Liver (tissue), 3 donors: Measurements from ENCODE around the gene PLA2G6.

Source experiments
- ATF3 ChIP-seq: IDR thresholded peaks from 2 replicates; pipeline ENCODE4 v1.6.1; 2016; ENCODE audit warnings: antibody characterized with exemption
- GABPA ChIP-seq, 2 donors: IDR thresholded peaks in 1 of 2; conservative IDR thresholded peaks in 1 of 2; 2 replicates each; pipeline ENCODE4 v1.6.1; 2016; ENCODE audit warnings: antibody characterized with exemption in 2 of 2, mild to moderate bottlenecking in 1 of 2, moderate library complexity in 1 of 2
- JUND ChIP-seq, 2 donors: IDR thresholded peaks; 2 replicates each; pipeline ENCODE4 v1.6.1; 2016; ENCODE audit warnings: antibody characterized with exemption in 2 of 2
- YY1 ChIP-seq: IDR thresholded peaks from 2 replicates; pipeline ENCODE4 v1.6.1; 2016; ENCODE audit warnings: antibody characterized with exemption, mild to moderate bottlenecking
- TF ChIP-seq, protein P1 (sequence below): fragments of 150-350 bp; IDR thresholded peaks from 2 replicates; pipeline ENCODE4 v1.5.1; 2017; ENCODE audit warnings: improper control_type of control experiment, low read depth, low read length; ENCODE audit not compliant: missing input control
- donor health status: healthy.
- donor health status: healthy.

GRCh38 chr22:38215156-38216038 is 33.8 kb upstream of the PLA2G6 start:
- no peak for TF ChIP-seq ATF3
- TF ChIP-seq, protein P1, sequence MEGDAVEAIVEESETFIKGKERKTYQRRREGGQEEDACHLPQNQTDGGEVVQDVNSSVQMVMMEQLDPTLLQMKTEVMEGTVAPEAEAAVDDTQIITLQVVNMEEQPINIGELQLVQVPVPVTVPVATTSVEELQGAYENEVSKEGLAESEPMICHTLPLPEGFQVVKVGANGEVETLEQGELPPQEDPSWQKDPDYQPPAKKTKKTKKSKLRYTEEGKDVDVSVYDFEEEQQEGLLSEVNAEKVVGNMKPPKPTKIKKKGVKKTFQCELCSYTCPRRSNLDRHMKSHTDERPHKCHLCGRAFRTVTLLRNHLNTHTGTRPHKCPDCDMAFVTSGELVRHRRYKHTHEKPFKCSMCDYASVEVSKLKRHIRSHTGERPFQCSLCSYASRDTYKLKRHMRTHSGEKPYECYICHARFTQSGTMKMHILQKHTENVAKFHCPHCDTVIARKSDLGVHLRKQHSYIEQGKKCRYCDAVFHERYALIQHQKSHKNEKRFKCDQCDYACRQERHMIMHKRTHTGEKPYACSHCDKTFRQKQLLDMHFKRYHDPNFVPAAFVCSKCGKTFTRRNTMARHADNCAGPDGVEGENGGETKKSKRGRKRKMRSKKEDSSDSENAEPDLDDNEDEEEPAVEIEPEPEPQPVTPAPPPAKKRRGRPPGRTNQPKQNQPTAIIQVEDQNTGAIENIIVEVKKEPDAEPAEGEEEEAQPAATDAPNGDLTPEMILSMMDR, result no peak
- no peak for TF ChIP-seq GABPA (IDR thresholded peaks at IDR 0.05 in 1 of 2, conservative IDR thresholded peaks at IDR 0.05 in 1 of 2)
- TF ChIP-seq YY1, result no peak
- TF ChIP-seq JUND (IDR thresholded peaks at IDR 0.05), result no peak
